H9 (cell line): ENCODE results near the gene FANCE. TPM values are rescaled to one million over a fixed set of nuclear protein-coding genes. Genes with fewer than 3 reads are reported as not detected.

ENCODE experiments used
- DNase-seq: peaks from one replicate; pipeline ENCODE4 v3.0.0-alpha.2; 2017
- H2AFZ ChIP-seq: one replicate; pipeline ENCODE4 v1.6.1; 2013; ENCODE audit warnings: mild to moderate bottlenecking, low read length, control low read depth, moderate library complexity
- H2AK5ac ChIP-seq: 2 replicates; pipeline ENCODE4 v1.6.1; 2013; ENCODE audit warnings: low read length, control low read depth, mixed read lengths; ENCODE audit not compliant: insufficient read length
- H2BK120ac ChIP-seq: one replicate; pipeline ENCODE4 v1.6.1; 2013; ENCODE audit warnings: low read depth, mild to moderate bottlenecking, low read length, control low read depth, inconsistent platforms; ENCODE audit not compliant: poor library complexity, severe bottlenecking
- H2BK12ac ChIP-seq: 2 replicates; pipeline ENCODE4 v1.6.1; 2013; ENCODE audit warnings: low read length, control low read depth, mixed read lengths, low read depth; ENCODE audit not compliant: insufficient read length
- H2BK15ac ChIP-seq: 2 replicates; pipeline ENCODE4 v1.6.1; 2013; ENCODE audit warnings: low read depth, low read length, control low read depth
- H2BK20ac ChIP-seq: one replicate; pipeline ENCODE4 v1.6.1; 2013; ENCODE audit warnings: low read depth, mild to moderate bottlenecking, low read length, control low read depth, inconsistent platforms; ENCODE audit not compliant: poor library complexity, severe bottlenecking
- H2BK5ac ChIP-seq: 2 replicates; pipeline ENCODE4 v1.6.1; 2013; ENCODE audit warnings: low read length, control low read depth, mixed read lengths; ENCODE audit not compliant: insufficient read length
- H3K14ac ChIP-seq: 2 replicates; pipeline ENCODE4 v1.6.1; 2013; ENCODE audit warnings: low read length, control low read depth; ENCODE audit not compliant: insufficient read depth
- H3K18ac ChIP-seq: 2 replicates; pipeline ENCODE4 v1.6.1; 2013; ENCODE audit warnings: low read depth, mild to moderate bottlenecking, mixed read lengths, low read length, control low read depth; ENCODE audit not compliant: insufficient read length
- H3K23ac ChIP-seq: 2 replicates; pipeline ENCODE4 v1.6.1; 2013; ENCODE audit warnings: low read length, control low read depth, mixed read lengths, low read depth; ENCODE audit not compliant: insufficient read length
- H3K23me2 ChIP-seq: 2 replicates; pipeline ENCODE4 v1.6.1; 2013; ENCODE audit warnings: low read depth, mild to moderate bottlenecking, mixed read lengths, low read length, control low read depth; ENCODE audit not compliant: insufficient read length, poor library complexity, severe bottlenecking
- H3K27ac ChIP-seq: 2 replicates; pipeline ENCODE4 v1.5.1; 2013; ENCODE audit warnings: low read length, control low read depth, mixed read lengths, low read depth; ENCODE audit not compliant: insufficient read length
- H3K27me3 ChIP-seq: 2 replicates; pipeline ENCODE4 v1.6.1; 2013; ENCODE audit warnings: low read length, control low read depth, inconsistent platforms; ENCODE audit not compliant: insufficient read depth
- H3K4ac ChIP-seq: 2 replicates; pipeline ENCODE4 v1.6.1; 2013; ENCODE audit warnings: low read depth, mild to moderate bottlenecking, control low read depth, inconsistent platforms, low read length, moderate library complexity
- H3K4me1 ChIP-seq: 2 replicates; pipeline ENCODE4 v1.6.1; 2013; ENCODE audit warnings: low read length, control low read depth, inconsistent platforms; ENCODE audit not compliant: insufficient read depth
- H3K4me2 ChIP-seq: 2 replicates; pipeline ENCODE4 v1.6.1; 2013; ENCODE audit warnings: low read length, control low read depth, mixed read lengths; ENCODE audit not compliant: insufficient read length, insufficient read depth
- H3K56ac ChIP-seq: 2 replicates; pipeline ENCODE4 v1.6.1; 2013; ENCODE audit warnings: low read depth, mild to moderate bottlenecking, mixed read lengths, low read length, control low read depth; ENCODE audit not compliant: insufficient read length
- H3K79me1 ChIP-seq: 2 replicates; pipeline ENCODE4 v1.6.1; 2013; ENCODE audit warnings: low read depth, mild to moderate bottlenecking, moderate library complexity, low read length, control low read depth, inconsistent platforms; ENCODE audit not compliant: insufficient read depth, poor library complexity, severe bottlenecking
- H3K79me2 ChIP-seq: 2 replicates; pipeline ENCODE4 v1.6.1; 2013; ENCODE audit warnings: low read length, control low read depth, inconsistent platforms; ENCODE audit not compliant: insufficient read depth
- H3K9ac ChIP-seq: 2 replicates; pipeline ENCODE4 v1.6.1; 2013; ENCODE audit warnings: low read length, control low read depth, mixed read lengths; ENCODE audit not compliant: insufficient read length; ENCODE audit errors: extremely low read depth
- H3K9me3 ChIP-seq: one replicate; pipeline ENCODE4 v1.6.1; 2013; ENCODE audit warnings: low read depth, low read length, inconsistent platforms; ENCODE audit not compliant: control insufficient read depth
- H3T11ph ChIP-seq: one replicate; pipeline ENCODE4 v1.6.1; 2013; ENCODE audit warnings: mild to moderate bottlenecking, low read length, control low read depth, inconsistent platforms
- H4K20me1 ChIP-seq: one replicate; pipeline ENCODE4 v1.6.1; 2013; ENCODE audit not compliant: control insufficient read depth, insufficient read length, insufficient read depth
- H4K5ac ChIP-seq: 2 replicates; pipeline ENCODE4 v1.6.1; 2013; ENCODE audit warnings: low read depth, mild to moderate bottlenecking, mixed read lengths, low read length, control low read depth; ENCODE audit not compliant: insufficient read length
- H4K8ac ChIP-seq: replicated peaks from 2 replicates; pipeline ENCODE4 v1.6.1; 2013; ENCODE audit warnings: low read length, control low read depth, mixed read lengths, low read depth; ENCODE audit not compliant: insufficient read length
- H4K91ac ChIP-seq: 2 replicates; pipeline ENCODE4 v1.6.1; 2013; ENCODE audit warnings: low read depth, mild to moderate bottlenecking, moderate library complexity, mixed read lengths, low read length, control low read depth; ENCODE audit not compliant: insufficient read length
- H3K27ac Mint-ChIP-seq, 3 experiments: 2 replicates in 2 of 3; 3 replicates in 1 of 3; pipeline ENCODE4 v1.8.0; 2020 to 2021; ENCODE audit warnings: mixed read lengths in 3 of 3, mild to moderate bottlenecking in 1 of 3, moderate library complexity in 1 of 3
- H3K27me3 Mint-ChIP-seq: 2 replicates; pipeline ENCODE4 v1.8.0; 2021; ENCODE audit warnings: low read depth, mild to moderate bottlenecking, moderate library complexity, mixed read lengths
- H3K36me3 Mint-ChIP-seq, 3 experiments: 2 replicates in 2 of 3; 3 replicates in 1 of 3; pipeline ENCODE4 v1.8.0; 2020 to 2021; ENCODE audit warnings: low read depth in 3 of 3, mixed read lengths in 3 of 3; ENCODE audit not compliant: insufficient read depth in 1 of 3
- H3K4me1 Mint-ChIP-seq, 2 experiments: 2 replicates each; pipeline ENCODE4 v1.8.0; 2020; ENCODE audit warnings: mixed read lengths in 2 of 2
- H3K4me3 Mint-ChIP-seq, 2 experiments: 2 replicates in 1 of 2; 3 replicates in 1 of 2; pipeline ENCODE4 v1.8.0; 2020 to 2021; ENCODE audit warnings: mild to moderate bottlenecking in 2 of 2, mixed read lengths in 2 of 2, moderate library complexity in 1 of 2
- H3K9me3 Mint-ChIP-seq, 2 experiments: 2 replicates in 1 of 2; 3 replicates in 1 of 2; pipeline ENCODE4 v1.8.0; 2020; ENCODE audit warnings: mild to moderate bottlenecking in 2 of 2, mixed read lengths in 2 of 2, moderate library complexity in 1 of 2
- WGBS: extraction: QIAGEN DNeasy Blood & Tissue Kit; methylation state at CpG from one replicate; pipeline ENCODE4 v1.1.7; 2013; ENCODE audit warnings: missing lambda C conversion rate, low lambda C conversion rate, mixed read lengths; ENCODE audit not compliant: insufficient read length; ENCODE audit errors: extremely low coverage; 5-methylcytosine and 5-hydroxymethylcytosine counted together
- total RNA-seq: library from RNA; stranded (reverse); gene quantifications from 2 replicates; pipeline ENCODE4 v1.2.1, GENCODE V29; 2021
- TF ChIP-seq, protein P1 (sequence below): fragments of 200-600 bp; sonication (generic); conservative IDR thresholded peaks from 3 replicates; pipeline ENCODE4 v1.8.0; 2021; ENCODE audit warnings: antibody characterized with exemption, mild to moderate bottlenecking

Gene FANCE
- total RNA-seq, 1 experiment from 2014 or later = 8.4 TPM

GRCh38 chr6:35470663-35471120 lies 18.6 kb downstream of the FANCE start:
- Histone ChIP-seq H3K56ac (no peak overlapping the region), H3K79me1 (peaks cover 3% of the 10 kb centered on the region), H3K18ac (no peak overlapping the region), H2BK20ac (no peak overlapping the region), H2BK5ac (no peak overlapping the region), H2BK15ac (no peak overlapping the region), H2BK120ac (no peak overlapping the region), H3K9me3 (no peaks in the 10 kb centered on the region), H3K23ac (no peak overlapping the region), H4K8ac (no peak overlapping the region), H2BK12ac (no peak overlapping the region), H3K23me2 (peaks cover 15% of the 10 kb centered on the region), H2AK5ac (no peak overlapping the region), H3T11ph (no peak overlapping the region), H4K91ac (no peak overlapping the region), H4K5ac (no peak overlapping the region), H3K79me2 (peaks cover 19% of the 10 kb centered on the region; the same call in 1 of the 2 replicates), H3K27me3 (no peaks in the 10 kb centered on the region), H4K20me1 (no peaks in the 10 kb centered on the region), H3K14ac (no peak overlapping the region), H2AFZ (no peak overlapping the region), H3K4ac (no peak overlapping the region), H3K4me2 (peak overlapping the region; percentile 95), H3K9ac (no peak overlapping the region), H3K4me1 (peaks cover 3% of the 10 kb centered on the region; the same call in 1 of the 2 replicates), H3K27ac (no peak overlapping the region)
- no CpG with 5 or more reads among the region's 3 CpGs for WGBS
- Mint-ChIP-seq H3K4me1 (peaks cover 30 to 43% of the 10 kb centered on the region in 2 experiments), H3K36me3 (peaks cover 38 to 80% (median 73%) of the 10 kb centered on the region in 3 experiments), H3K9me3 (peaks cover 6 to 7% of the 10 kb centered on the region in 2 experiments; a peak in 4 of 5 replicates), H3K27me3 (peaks cover 7% of the 10 kb centered on the region), H3K27ac (peak overlapping the region in 2 of 3 experiments; percentile 3 to 93; a peak in 3 of 7 replicates), H3K4me3 (peak overlapping the region; percentile 91 to 98)
- TF ChIP-seq, protein P1, sequence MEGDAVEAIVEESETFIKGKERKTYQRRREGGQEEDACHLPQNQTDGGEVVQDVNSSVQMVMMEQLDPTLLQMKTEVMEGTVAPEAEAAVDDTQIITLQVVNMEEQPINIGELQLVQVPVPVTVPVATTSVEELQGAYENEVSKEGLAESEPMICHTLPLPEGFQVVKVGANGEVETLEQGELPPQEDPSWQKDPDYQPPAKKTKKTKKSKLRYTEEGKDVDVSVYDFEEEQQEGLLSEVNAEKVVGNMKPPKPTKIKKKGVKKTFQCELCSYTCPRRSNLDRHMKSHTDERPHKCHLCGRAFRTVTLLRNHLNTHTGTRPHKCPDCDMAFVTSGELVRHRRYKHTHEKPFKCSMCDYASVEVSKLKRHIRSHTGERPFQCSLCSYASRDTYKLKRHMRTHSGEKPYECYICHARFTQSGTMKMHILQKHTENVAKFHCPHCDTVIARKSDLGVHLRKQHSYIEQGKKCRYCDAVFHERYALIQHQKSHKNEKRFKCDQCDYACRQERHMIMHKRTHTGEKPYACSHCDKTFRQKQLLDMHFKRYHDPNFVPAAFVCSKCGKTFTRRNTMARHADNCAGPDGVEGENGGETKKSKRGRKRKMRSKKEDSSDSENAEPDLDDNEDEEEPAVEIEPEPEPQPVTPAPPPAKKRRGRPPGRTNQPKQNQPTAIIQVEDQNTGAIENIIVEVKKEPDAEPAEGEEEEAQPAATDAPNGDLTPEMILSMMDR = no peak
- DNase-seq = no peak
